ENCODE results near the gene ACTRT2.

The ACTRT2 gene

GRCh38 chr1:3003039-3003940 is 18.0 kb upstream of the ACTRT2 start:
- Histone ChIP-seq H3K9me3 (ENCODE audit: control insufficient read depth in 1 of 2, low read length in 2 of 2) (peaks cover 4 to 8% of the 10 kb centered on the region in 2 donors), H3K4me3 (ENCODE audit: low read depth in 1 of 2, low read length in 2 of 2) (no peak overlapping the region), H3K27me3 (ENCODE audit: control insufficient read depth in 1 of 2, insufficient read depth in 2 of 2, low read length in 2 of 2) (peaks cover 0 to 7% of the 10 kb centered on the region in 2 donors), H3K4me1 (ENCODE audit: control insufficient read depth in 1 of 2, insufficient read depth in 2 of 2, low read length in 2 of 2) (no peaks in the 10 kb centered on the region), H3K36me3 (ENCODE audit: control insufficient read depth in 1 of 2, insufficient read depth in 2 of 2, low read length in 2 of 2) (no peaks in the 10 kb centered on the region), H3K27ac (ENCODE audit: low read depth, low read length) (no peak overlapping the region), H3K9ac (ENCODE audit: low read depth in 1 of 2, low read length in 2 of 2) (no peak overlapping the region)

DNA sequence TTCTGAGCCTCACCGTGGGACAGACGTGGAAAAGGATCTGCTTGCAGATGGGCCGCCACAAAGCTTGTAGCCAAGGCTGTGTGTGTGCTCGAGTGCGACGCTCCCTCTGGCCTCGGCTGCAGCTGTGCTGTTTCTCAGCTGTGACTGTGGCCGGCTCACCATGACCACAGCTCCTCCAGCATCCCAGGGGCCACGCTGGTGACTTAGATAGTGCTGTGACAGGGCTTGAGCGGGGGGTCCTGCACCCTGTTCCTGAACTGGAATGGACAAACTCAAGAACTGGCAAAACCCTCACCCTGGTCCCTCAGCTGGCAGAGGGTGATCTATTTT is 17.4 kb upstream of the ACTRT2 start:
- H3K4me3 ChIP-seq (ENCODE audit: low read depth in 1 of 2, low read length in 2 of 2): no peak overlapping the region
- H3K27ac ChIP-seq (ENCODE audit: low read depth, low read length): no peak overlapping the region
- H3K9ac ChIP-seq (ENCODE audit: low read depth in 1 of 2, low read length in 2 of 2): no peak overlapping the region
- H3K9me3 ChIP-seq (ENCODE audit: control insufficient read depth in 1 of 2, low read length in 2 of 2): peaks cover 10 to 11% of the 10 kb centered on the region in 2 donors
- no peaks in the 10 kb centered on the region for H3K36me3 ChIP-seq (ENCODE audit: control insufficient read depth in 1 of 2, insufficient read depth in 2 of 2, low read length in 2 of 2)
- H3K27me3 ChIP-seq (ENCODE audit: control insufficient read depth in 1 of 2, insufficient read depth in 2 of 2, low read length in 2 of 2): peaks cover 0 to 7% of the 10 kb centered on the region in 2 donors
- H3K4me1 ChIP-seq (ENCODE audit: control insufficient read depth in 1 of 2, insufficient read depth in 2 of 2, low read length in 2 of 2): no peaks in the 10 kb centered on the region

DNA sequence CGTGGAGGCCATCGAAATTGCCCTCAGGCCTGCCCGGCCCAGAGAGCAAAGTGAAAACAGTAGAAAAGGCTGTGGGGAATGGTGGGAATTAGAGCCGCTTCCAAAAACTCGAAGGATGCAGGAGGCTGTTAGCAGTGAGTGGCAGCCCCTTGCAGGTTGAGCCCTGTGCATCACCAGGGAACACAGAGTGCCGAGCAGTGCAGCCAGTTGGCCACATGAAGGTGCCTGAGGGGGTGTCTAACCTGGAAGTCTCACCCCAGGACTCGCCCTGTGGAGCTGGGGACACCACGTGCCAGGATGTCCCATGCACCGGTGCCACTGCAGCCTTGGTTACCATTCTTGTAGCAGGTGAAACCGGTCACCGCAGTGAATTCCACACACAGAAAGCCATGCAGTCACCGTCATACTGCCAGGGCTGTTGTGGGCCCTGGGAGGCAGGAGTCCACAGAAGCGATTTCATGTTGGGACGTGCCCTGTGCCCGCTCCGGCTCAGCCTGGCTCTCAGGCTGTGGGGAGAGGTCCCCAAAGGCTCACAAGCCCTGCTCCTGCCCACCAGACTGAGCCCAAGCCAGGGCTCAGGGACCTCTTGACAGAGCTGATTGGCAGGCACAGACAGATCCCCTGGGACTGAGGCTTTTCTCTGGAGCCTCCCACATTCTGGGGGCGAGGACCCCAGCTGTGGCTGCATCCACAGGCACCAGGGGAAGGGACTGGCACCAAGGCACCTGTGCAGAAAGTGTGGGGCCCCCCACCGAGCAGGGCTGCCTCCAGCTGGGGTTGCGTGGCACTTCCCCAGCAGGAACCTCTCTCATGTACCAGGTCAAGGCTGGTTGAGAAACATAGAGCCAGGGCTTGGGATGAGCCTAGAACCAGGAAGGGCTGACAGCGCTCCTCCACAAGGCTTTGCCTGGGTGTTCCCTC is 16.7 kb upstream of the ACTRT2 start:
- Histone ChIP-seq H3K9ac (ENCODE audit: low read depth in 1 of 2, low read length in 2 of 2) (no peak overlapping the region), H3K9me3 (ENCODE audit: control insufficient read depth in 1 of 2, low read length in 2 of 2) (peaks cover 10 to 14% of the 10 kb centered on the region in 2 donors), H3K27ac (ENCODE audit: low read depth, low read length) (no peak overlapping the region), H3K4me1 (ENCODE audit: control insufficient read depth in 1 of 2, insufficient read depth in 2 of 2, low read length in 2 of 2) (no peaks in the 10 kb centered on the region), H3K4me3 (ENCODE audit: low read depth in 1 of 2, low read length in 2 of 2) (no peak overlapping the region), H3K27me3 (ENCODE audit: control insufficient read depth in 1 of 2, insufficient read depth in 2 of 2, low read length in 2 of 2) (peaks cover 0 to 7% of the 10 kb centered on the region in 2 donors), H3K36me3 (ENCODE audit: control insufficient read depth in 1 of 2, insufficient read depth in 2 of 2, low read length in 2 of 2) (no peaks in the 10 kb centered on the region)

- Histone ChIP-seq H3K9me3 (ENCODE audit: control insufficient read depth in 1 of 2, low read length in 2 of 2) (peaks cover 10 to 14% of the 10 kb centered on the region in 2 donors), H3K4me3 (ENCODE audit: low read depth in 1 of 2, low read length in 2 of 2) (no peak overlapping the region), H3K27me3 (ENCODE audit: control insufficient read depth in 1 of 2, insufficient read depth in 2 of 2, low read length in 2 of 2) (peaks cover 0 to 2% of the 10 kb centered on the region in 2 donors), H3K9ac (ENCODE audit: low read depth in 1 of 2, low read length in 2 of 2) (no peak overlapping the region), H3K27ac (ENCODE audit: low read depth, low read length) (no peak overlapping the region), H3K4me1 (ENCODE audit: control insufficient read depth in 1 of 2, insufficient read depth in 2 of 2, low read length in 2 of 2) (no peaks in the 10 kb centered on the region), H3K36me3 (ENCODE audit: control insufficient read depth in 1 of 2, insufficient read depth in 2 of 2, low read length in 2 of 2) (no peaks in the 10 kb centered on the region)
Observed at GRCh38 chr1:3005771-3006170, 15.5 kb upstream of the ACTRT2 start.

DNA sequence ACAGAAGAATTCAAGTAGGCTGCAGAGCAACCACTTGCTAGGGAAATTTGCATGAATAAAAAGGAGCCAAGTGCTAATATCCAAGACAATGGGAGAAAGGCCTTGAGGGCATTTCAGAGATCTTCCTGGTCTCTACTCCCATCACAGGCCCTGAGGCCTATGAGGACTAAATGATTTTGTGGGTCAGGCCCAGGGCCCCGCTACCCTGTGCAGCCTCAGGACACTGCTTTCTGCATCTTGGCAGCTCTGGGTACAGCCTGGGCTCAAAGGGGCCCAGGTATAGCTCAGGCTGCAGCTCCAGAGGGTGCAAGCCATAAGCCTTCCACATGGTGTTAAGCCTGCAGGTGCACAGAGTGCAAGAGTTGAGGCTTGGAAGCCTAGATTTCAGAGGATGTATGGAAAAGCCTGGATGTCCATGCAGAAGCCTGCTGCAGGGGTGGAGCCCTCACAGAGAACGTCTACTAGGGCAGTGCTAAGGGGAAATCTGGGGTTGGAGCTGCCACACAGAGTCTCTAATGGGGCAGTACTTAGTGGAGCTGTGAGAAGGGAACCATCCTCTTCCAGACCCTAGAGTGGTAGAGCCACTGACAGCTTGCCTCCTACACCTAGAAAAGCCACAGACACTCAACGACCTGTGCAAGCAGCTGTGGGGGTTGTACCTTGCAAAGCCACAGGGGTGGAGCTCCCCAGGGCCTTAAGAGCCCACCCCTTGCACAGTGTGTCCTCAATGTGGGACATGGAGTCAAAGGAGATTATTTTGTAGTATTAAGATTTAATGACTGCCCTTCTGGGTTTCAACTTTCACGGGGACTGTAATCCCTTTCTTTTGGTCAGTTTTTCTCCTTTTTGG is 13.7 kb upstream of the ACTRT2 start:
- H3K27me3 ChIP-seq (ENCODE audit: control insufficient read depth in 1 of 2, insufficient read depth in 2 of 2, low read length in 2 of 2): no peaks in the 10 kb centered on the region
- H3K4me1 ChIP-seq (ENCODE audit: control insufficient read depth in 1 of 2, insufficient read depth in 2 of 2, low read length in 2 of 2): no peaks in the 10 kb centered on the region
- no peak overlapping the region for H3K9ac ChIP-seq (ENCODE audit: low read depth in 1 of 2, low read length in 2 of 2)
- H3K4me3 ChIP-seq (ENCODE audit: low read depth in 1 of 2, low read length in 2 of 2): no peak overlapping the region
- H3K9me3 ChIP-seq (ENCODE audit: control insufficient read depth in 1 of 2, low read length in 2 of 2): peaks cover 10 to 14% of the 10 kb centered on the region in 2 donors
- no peak overlapping the region for H3K27ac ChIP-seq (ENCODE audit: low read depth, low read length)
- H3K36me3 ChIP-seq (ENCODE audit: control insufficient read depth in 1 of 2, insufficient read depth in 2 of 2, low read length in 2 of 2): no peaks in the 10 kb centered on the region

DNA sequence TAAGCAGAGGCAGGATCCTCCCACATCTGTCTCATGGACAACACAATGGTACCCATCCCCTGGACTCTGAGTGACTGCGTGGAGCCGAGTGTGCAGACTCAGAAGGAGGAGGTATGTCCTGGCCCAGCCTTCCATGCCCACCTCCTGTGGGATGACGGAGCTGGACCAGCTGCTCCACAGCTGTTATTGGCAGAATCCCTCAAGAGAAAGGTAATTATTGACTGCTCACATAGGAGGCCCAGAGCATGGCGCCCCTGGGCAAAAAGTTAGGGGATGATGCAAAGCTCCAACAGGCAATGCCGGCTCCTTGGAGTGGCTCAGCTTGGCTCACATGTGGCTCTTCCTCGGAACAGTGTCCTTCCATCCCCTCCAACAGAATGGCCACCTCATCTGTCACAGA is 12.2 kb upstream of the ACTRT2 start:
- Histone ChIP-seq H3K36me3 (ENCODE audit: control insufficient read depth in 1 of 2, insufficient read depth in 2 of 2, low read length in 2 of 2) (no peaks in the 10 kb centered on the region), H3K9ac (ENCODE audit: low read depth in 1 of 2, low read length in 2 of 2) (no peak overlapping the region), H3K4me1 (ENCODE audit: control insufficient read depth in 1 of 2, insufficient read depth in 2 of 2, low read length in 2 of 2) (no peaks in the 10 kb centered on the region), H3K4me3 (ENCODE audit: low read depth in 1 of 2, low read length in 2 of 2) (no peak overlapping the region), H3K9me3 (ENCODE audit: control insufficient read depth in 1 of 2, low read length in 2 of 2) (peaks cover 10 to 14% of the 10 kb centered on the region in 2 donors), H3K27me3 (ENCODE audit: control insufficient read depth in 1 of 2, insufficient read depth in 2 of 2, low read length in 2 of 2) (no peaks in the 10 kb centered on the region), H3K27ac (ENCODE audit: low read depth, low read length) (no peak overlapping the region)

- H3K36me3 ChIP-seq (ENCODE audit: control insufficient read depth in 1 of 2, insufficient read depth in 2 of 2, low read length in 2 of 2): no peaks in the 10 kb centered on the region
- no peak overlapping the region for H3K27ac ChIP-seq (ENCODE audit: low read depth, low read length)
- H3K27me3 ChIP-seq (ENCODE audit: control insufficient read depth in 1 of 2, insufficient read depth in 2 of 2, low read length in 2 of 2): no peaks in the 10 kb centered on the region
- peaks cover 10 to 14% of the 10 kb centered on the region in 2 donors for H3K9me3 ChIP-seq (ENCODE audit: control insufficient read depth in 1 of 2, low read length in 2 of 2)
- H3K4me3 ChIP-seq (ENCODE audit: low read depth in 1 of 2, low read length in 2 of 2): no peak overlapping the region
- no peak overlapping the region for H3K9ac ChIP-seq (ENCODE audit: low read depth in 1 of 2, low read length in 2 of 2)
- no peaks in the 10 kb centered on the region for H3K4me1 ChIP-seq (ENCODE audit: control insufficient read depth in 1 of 2, insufficient read depth in 2 of 2, low read length in 2 of 2)
Observed at GRCh38 chr1:3009556-3009955, 11.7 kb upstream of the ACTRT2 start.

GRCh38 chr1:3011127-3011526 is 10.1 kb upstream of the ACTRT2 start:
- H3K9me3 ChIP-seq (ENCODE audit: control insufficient read depth in 1 of 2, low read length in 2 of 2): peaks cover 10 to 14% of the 10 kb centered on the region in 2 donors
- no peak overlapping the region for H3K27ac ChIP-seq (ENCODE audit: low read depth, low read length)
- no peaks in the 10 kb centered on the region for H3K36me3 ChIP-seq (ENCODE audit: control insufficient read depth in 1 of 2, insufficient read depth in 2 of 2, low read length in 2 of 2)
- no peaks in the 10 kb centered on the region for H3K4me1 ChIP-seq (ENCODE audit: control insufficient read depth in 1 of 2, insufficient read depth in 2 of 2, low read length in 2 of 2)
- H3K4me3 ChIP-seq (ENCODE audit: low read depth in 1 of 2, low read length in 2 of 2): no peak overlapping the region
- H3K9ac ChIP-seq (ENCODE audit: low read depth in 1 of 2, low read length in 2 of 2): no peak overlapping the region
- H3K27me3 ChIP-seq (ENCODE audit: control insufficient read depth in 1 of 2, insufficient read depth in 2 of 2, low read length in 2 of 2): no peaks in the 10 kb centered on the region

DNA sequence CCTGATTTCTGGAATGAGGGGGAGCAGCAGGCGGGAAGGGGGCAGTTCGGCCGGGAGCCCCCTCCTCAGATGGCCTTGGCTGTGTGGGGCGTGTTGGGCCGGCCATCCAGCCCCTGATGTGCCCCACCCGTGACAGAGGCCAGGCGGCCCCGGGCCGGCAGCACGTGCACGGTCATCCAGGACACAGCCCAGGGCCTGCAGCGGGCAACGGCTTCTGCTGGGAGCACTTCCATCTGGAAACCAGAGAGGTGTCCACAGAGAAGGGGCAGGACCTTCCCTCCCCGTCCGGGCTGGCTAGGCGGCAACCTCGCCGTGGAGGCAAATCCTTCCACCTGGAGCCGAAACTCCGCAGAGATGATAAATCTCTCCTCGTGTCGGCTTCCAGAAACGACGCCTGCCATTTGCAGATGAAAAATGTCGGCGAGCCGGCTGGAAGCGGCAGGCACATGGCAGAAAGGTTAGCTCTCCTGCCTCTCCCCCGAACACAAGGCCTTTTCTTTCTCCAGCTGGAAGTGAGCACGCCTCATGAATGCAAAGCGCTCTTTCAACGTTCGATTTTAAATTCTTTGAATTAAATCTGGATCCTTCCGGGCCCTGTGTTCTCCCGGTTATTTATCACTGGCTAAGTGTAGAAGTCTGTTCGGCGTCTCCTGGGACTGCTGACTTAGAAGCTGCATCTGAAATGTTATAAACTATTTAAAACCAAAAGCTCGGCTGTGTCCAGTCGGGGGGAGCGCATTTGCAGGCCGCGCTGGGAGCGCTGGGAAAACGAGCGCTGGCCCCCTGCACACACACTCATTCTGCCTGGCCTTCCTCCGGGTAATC is 9.4 kb upstream of the ACTRT2 start:
- Histone ChIP-seq H3K27ac (ENCODE audit: low read depth, low read length) (no peak overlapping the region), H3K4me3 (ENCODE audit: low read depth in 1 of 2, low read length in 2 of 2) (no peak overlapping the region), H3K36me3 (ENCODE audit: control insufficient read depth in 1 of 2, insufficient read depth in 2 of 2, low read length in 2 of 2) (no peaks in the 10 kb centered on the region), H3K9ac (ENCODE audit: low read depth in 1 of 2, low read length in 2 of 2) (no peak overlapping the region), H3K4me1 (ENCODE audit: control insufficient read depth in 1 of 2, insufficient read depth in 2 of 2, low read length in 2 of 2) (no peaks in the 10 kb centered on the region), H3K27me3 (ENCODE audit: control insufficient read depth in 1 of 2, insufficient read depth in 2 of 2, low read length in 2 of 2) (no peaks in the 10 kb centered on the region), H3K9me3 (ENCODE audit: control insufficient read depth in 1 of 2, low read length in 2 of 2) (peaks cover 10 to 14% of the 10 kb centered on the region in 2 donors)
